ENCODE results near the gene RANBP17. TPM values are rescaled to one million over a fixed set of nuclear protein-coding genes. Genes with fewer than 3 reads are reported as not detected.

The RANBP17 gene
- total RNA-seq, 1 experiment from 2014 or later, result 14.5 TPM

- CTCF ChIA-PET, result no interaction called here
- H2AFZ ChIP-seq, result no peak overlapping the region
- H3K36me3 ChIP-seq (ENCODE audit: low read depth), result no peaks in the 10 kb centered on the region
- H3K9me3 ChIP-seq (ENCODE audit: insufficient read depth, low read depth), result no peaks in the 10 kb centered on the region; the same call in 1 of the 2 replicates
- intact Hi-C loops (cut with micrococcal nuclease; ENCODE audit: unreplicated experiment), result no loop called here
- H3K27me3 ChIP-seq (ENCODE audit: insufficient read depth, low read depth), result no peaks in the 10 kb centered on the region
- H3K27ac ChIP-seq, result no peak overlapping the region
- no TSS peak for BruUV-seq (replicated peaks)
- H3F3A ChIP-seq (ENCODE audit: insufficient read depth, low read depth), result peaks cover 15% of the 10 kb centered on the region
- H3K4me1 ChIP-seq (replicated peaks; ENCODE audit: insufficient read depth), result peaks cover 17% of the 10 kb centered on the region
- no peaks in the 10 kb centered on the region for H3K9me2 ChIP-seq (ENCODE audit: insufficient read depth)
- no peaks in the 10 kb centered on the region for H4K20me1 ChIP-seq (ENCODE audit: insufficient read depth)
- no peak overlapping the region for H3K4me2 ChIP-seq
- TF ChIP-seq CTCF (conservative IDR thresholded peaks at IDR 0.05), result no peak
- TF ChIP-seq EZH2 (IDR thresholded peaks at IDR 0.05; ENCODE audit: low read depth), result no peak
- POLR2A ChIA-PET (ENCODE audit: unreplicated experiment), result no interaction called here
- H3K79me2 ChIP-seq (ENCODE audit: low read depth), result no peaks in the 10 kb centered on the region
- H3K4me3 ChIP-seq, result no peak overlapping the region
- no peak for DNase-seq
These were observed 17.9 kb upstream of the RANBP17 start for GRCh38 chr5:170843870-170844269.

- POLR2A ChIA-PET (ENCODE audit: unreplicated experiment), result no interaction called here
- no peak for TF ChIP-seq CTCF (conservative IDR thresholded peaks at IDR 0.05)
- TF ChIP-seq EZH2 (IDR thresholded peaks at IDR 0.05; ENCODE audit: low read depth), result no peak
- no peaks in the 10 kb centered on the region for H4K20me1 ChIP-seq (ENCODE audit: insufficient read depth)
- H3K9me3 ChIP-seq (ENCODE audit: insufficient read depth, low read depth), result no peaks in the 10 kb centered on the region; the same call in 1 of the 2 replicates
- no peaks in the 10 kb centered on the region for H3K79me2 ChIP-seq (ENCODE audit: low read depth)
- DNase-seq, result no peak
- H3K36me3 ChIP-seq (ENCODE audit: low read depth), result no peaks in the 10 kb centered on the region
- H3K9me2 ChIP-seq (ENCODE audit: insufficient read depth), result no peaks in the 10 kb centered on the region
- H3K27me3 ChIP-seq (ENCODE audit: insufficient read depth, low read depth), result no peaks in the 10 kb centered on the region
- H3K4me1 ChIP-seq (replicated peaks; ENCODE audit: insufficient read depth), result peaks cover 18% of the 10 kb centered on the region
- no peak overlapping the region for H3K27ac ChIP-seq
- no peak overlapping the region for H3K4me3 ChIP-seq
- no peak overlapping the region for H2AFZ ChIP-seq
- CTCF ChIA-PET, result no interaction called here
- H3K4me2 ChIP-seq, result no peak overlapping the region
- H3F3A ChIP-seq (ENCODE audit: insufficient read depth, low read depth), result peaks cover 15% of the 10 kb centered on the region
- intact Hi-C loops (cut with micrococcal nuclease; ENCODE audit: unreplicated experiment), result no loop called here
- no TSS peak for BruUV-seq (replicated peaks)
These were observed 17.2 kb upstream of the RANBP17 start for GRCh38 chr5:170844651-170845050.

GRCh38 chr5:170846416-170846815, 15.4 kb upstream of the RANBP17 start:
- no peak overlapping the region for H2AFZ ChIP-seq
- no peak overlapping the region for H3K27ac ChIP-seq
- no peaks in the 10 kb centered on the region for H3K36me3 ChIP-seq (ENCODE audit: low read depth)
- ChIA-PET POLR2A (ENCODE audit: unreplicated experiment) (no interaction called here), CTCF (no interaction called here)
- no peaks in the 10 kb centered on the region; the same call in 1 of the 2 replicates for H3K9me3 ChIP-seq (ENCODE audit: insufficient read depth, low read depth)
- DNase-seq, result no peak
- H3F3A ChIP-seq (ENCODE audit: insufficient read depth, low read depth), result peaks cover 15% of the 10 kb centered on the region
- H3K9me2 ChIP-seq (ENCODE audit: insufficient read depth), result no peaks in the 10 kb centered on the region
- H3K79me2 ChIP-seq (ENCODE audit: low read depth), result no peaks in the 10 kb centered on the region
- no peak overlapping the region for H3K4me2 ChIP-seq
- H3K4me1 ChIP-seq (replicated peaks; ENCODE audit: insufficient read depth), result peaks cover 18% of the 10 kb centered on the region
- BruUV-seq (replicated peaks), result no TSS peak
- TF ChIP-seq CTCF (conservative IDR thresholded peaks at IDR 0.05) (no peak), EZH2 (IDR thresholded peaks at IDR 0.05; ENCODE audit: low read depth) (no peak)
- no peaks in the 10 kb centered on the region for H4K20me1 ChIP-seq (ENCODE audit: insufficient read depth)
- H3K4me3 ChIP-seq, result no peak overlapping the region
- no peaks in the 10 kb centered on the region for H3K27me3 ChIP-seq (ENCODE audit: insufficient read depth, low read depth)
- intact Hi-C loops (cut with micrococcal nuclease; ENCODE audit: unreplicated experiment), result no loop called here

Data from PC-9 (cell line).